Neural progenitor cell (in vitro differentiated cells): Measurements from ENCODE around the gene MED25.

Experiments
- EZH2 ChIP-seq: fragments of 200-600 bp; sonication (generic); IDR thresholded peaks from 2 replicates; pipeline ENCODE4 v1.6.1; 2017; ENCODE audit warnings: antibody characterized with exemption, mild to moderate bottlenecking, moderate library complexity
- TF ChIP-seq, protein P1 (sequence below): fragments of 200-600 bp; sonication (generic); IDR thresholded peaks from 2 replicates; pipeline ENCODE4 v1.5.1; 2017; ENCODE audit warnings: antibody characterized with exemption, mild to moderate bottlenecking

GRCh38 chr19:49790866-49791265 lies 27.2 kb upstream of the MED25 start:
- TF ChIP-seq, protein P1, sequence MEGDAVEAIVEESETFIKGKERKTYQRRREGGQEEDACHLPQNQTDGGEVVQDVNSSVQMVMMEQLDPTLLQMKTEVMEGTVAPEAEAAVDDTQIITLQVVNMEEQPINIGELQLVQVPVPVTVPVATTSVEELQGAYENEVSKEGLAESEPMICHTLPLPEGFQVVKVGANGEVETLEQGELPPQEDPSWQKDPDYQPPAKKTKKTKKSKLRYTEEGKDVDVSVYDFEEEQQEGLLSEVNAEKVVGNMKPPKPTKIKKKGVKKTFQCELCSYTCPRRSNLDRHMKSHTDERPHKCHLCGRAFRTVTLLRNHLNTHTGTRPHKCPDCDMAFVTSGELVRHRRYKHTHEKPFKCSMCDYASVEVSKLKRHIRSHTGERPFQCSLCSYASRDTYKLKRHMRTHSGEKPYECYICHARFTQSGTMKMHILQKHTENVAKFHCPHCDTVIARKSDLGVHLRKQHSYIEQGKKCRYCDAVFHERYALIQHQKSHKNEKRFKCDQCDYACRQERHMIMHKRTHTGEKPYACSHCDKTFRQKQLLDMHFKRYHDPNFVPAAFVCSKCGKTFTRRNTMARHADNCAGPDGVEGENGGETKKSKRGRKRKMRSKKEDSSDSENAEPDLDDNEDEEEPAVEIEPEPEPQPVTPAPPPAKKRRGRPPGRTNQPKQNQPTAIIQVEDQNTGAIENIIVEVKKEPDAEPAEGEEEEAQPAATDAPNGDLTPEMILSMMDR, result no peak
- TF ChIP-seq EZH2, result no peak
